ENCODE results near the gene PDK1.
"Not testable (repeated sequence)": the region's sequence is repeated elsewhere in the genome, so short reads cannot be mapped to it uniquely, and the experiment has no call there.

Gene PDK1

GRCh38 chr2:172552547-172553291 lies 3.2 kb upstream of the PDK1 start:
- DNase-seq, result peak; percentile 88

GRCh38 chr2:172554352-172555271 lies 1.3 kb upstream of the PDK1 start:
- DNase-seq, result no peak

GRCh38 chr2:172555272-172555521 lies 693 bp upstream of the PDK1 start:
- no peak for DNase-seq

GRCh38 chr2:172556284-172557033 lies 569 bp downstream of the PDK1 start:
- DNase-seq, result peak; percentile 67

DNA sequence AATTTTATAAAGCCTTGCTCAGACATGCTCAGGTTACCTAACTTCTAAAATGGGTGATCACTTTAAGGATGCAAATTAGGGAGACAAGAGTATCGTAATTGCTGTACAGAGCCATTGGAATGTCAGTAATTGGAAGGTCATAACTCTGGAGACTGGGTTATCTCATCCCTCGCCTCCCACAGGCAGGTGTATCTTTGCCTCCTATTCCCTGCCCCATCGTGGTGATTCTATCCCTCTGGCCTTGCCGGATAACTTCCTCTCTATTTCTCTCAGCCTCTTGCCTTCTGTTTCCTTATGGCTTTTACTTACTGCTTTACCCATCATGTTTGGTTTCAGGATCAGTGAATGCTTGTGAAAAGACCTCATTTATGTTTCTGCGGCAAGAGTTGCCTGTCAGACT lies 2.5 kb downstream of the PDK1 start:
- no peak for DNase-seq

GRCh38 chr2:172560721-172561120 lies 4.8 kb downstream of the PDK1 start:
- DNase-seq, result no peak

DNA sequence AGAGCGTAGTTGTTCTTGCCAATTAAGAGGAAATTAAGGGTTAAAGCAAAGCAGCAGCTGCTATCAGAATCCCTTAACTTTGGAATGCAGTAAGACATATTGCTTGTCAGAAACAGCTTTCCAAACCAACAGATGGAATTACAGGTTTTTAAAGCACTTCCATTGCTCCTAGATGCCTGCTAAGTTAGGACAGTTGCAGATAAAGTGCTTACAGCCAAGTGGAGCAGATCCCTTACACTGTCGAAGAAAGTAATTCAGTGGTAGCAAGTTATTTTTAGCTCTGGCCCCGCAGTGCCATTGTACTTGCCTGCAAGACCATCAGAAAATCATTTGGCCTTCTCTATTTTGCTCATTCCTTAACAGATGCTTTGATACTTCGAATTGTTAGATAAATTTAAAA lies 5.4 kb downstream of the PDK1 start:
- no peak for DNase-seq

DNA sequence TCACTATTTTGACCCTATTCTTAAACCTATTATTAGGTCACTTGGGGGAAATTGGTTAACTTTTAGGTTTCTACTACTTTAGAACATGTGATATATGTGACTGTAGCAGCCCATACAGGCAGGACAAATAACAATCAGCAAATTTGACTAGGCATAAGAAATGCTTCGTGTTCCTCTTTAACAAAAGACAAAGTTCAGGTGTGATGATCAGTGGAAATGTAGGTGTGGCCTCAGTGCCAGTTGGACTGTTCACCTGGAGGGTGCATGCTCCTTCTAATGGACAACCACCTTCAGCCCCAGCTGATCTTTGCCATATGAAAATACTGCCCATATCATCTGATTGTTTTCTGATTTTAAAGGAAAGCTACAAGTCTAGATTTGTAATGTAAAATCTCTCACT lies 6.4 kb downstream of the PDK1 start:
- DNase-seq, result no peak

DNA sequence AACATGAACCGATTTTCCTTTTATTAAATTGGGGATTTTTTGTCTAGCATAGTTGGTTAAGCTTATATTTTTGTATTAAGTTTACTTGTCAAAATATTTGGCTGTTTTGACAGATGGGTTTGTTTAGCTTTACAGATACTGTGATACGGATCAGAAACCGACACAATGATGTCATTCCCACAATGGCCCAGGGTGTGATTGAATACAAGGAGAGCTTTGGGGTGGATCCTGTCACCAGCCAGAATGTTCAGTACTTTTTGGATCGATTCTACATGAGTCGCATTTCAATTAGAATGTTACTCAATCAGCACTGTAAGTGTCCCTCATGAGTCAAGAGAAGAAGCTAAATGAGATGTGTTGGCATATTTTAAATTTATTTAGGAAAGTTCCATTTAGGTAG lies 8.5 kb downstream of the PDK1 start:
- no peak for DNase-seq

GRCh38 chr2:172571245-172571644 lies 15.4 kb downstream of the PDK1 start:
- no peak for DNase-seq

GRCh38 chr2:172572981-172573380 lies 17.1 kb downstream of the PDK1 start:
- no peak for DNase-seq

- DNase-seq, result no peak
Measured at GRCh38 chr2:172574965-172575364, 19.1 kb downstream of the PDK1 start.

GRCh38 chr2:172578054-172578453 lies 22.2 kb downstream of the PDK1 start:
- DNase-seq, result no peak

DNA sequence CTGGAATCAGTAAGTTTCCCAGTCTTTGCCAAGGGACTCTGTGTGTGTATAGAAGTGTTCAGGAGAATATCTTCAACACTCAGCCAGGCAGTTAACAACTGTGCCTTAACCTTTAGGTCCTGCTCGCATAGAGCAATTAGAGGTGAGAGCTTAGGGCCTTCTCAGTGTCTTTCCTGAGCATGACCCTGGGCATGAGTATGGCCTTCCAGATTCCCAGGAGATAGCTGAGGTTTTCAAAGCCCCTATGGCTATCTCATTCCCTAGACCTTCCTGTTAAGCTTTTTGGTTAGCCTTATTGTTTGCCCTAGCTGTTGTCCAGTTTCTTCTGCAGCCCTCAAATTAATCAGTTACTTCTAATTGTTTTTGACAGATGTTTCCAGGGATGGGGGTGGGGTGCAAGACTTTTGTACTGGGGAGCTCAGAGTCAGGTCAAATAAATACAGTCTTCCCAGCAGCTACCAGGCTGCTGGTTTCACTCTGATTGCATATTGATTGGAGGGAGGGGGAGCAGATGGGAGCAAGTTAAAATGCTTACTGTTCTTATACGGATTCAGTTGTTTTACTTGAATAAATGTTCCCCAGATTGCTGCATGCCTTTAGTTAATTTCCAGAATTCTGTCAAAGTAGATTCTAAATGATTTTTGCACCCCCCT lies 23.1 kb downstream of the PDK1 start:
- no peak for DNase-seq

GRCh38 chr2:172580544-172580943 lies 24.7 kb downstream of the PDK1 start:
- DNase-seq, result no peak

DNA sequence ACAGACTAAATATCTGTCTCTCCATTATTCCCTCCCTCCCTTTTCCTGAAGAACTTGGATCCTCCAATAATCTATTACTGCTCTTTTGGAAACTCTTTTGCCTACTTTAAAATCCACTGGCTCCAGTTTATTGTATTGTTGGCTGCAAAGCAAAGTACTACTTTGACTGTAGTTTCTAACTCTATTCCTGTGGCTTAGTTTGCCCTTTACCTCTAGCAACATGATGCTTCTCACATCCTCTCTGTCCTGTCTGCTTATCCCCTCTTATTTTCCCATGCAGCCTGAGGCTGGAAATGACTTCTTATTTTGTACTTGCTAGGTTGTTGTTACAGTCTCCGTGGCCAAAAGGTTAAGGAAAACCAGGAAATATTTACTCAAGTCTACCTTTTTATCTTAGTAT lies 26.8 kb downstream of the PDK1 start:
- no peak for DNase-seq

- DNase-seq, result no peak
Measured at GRCh38 chr2:172586245-172586891, 30.5 kb downstream of the PDK1 start.

- not testable (repeated sequence) for DNase-seq
Measured at GRCh38 chr2:172587231-172587630, 31.3 kb downstream of the PDK1 start.

- DNase-seq, result no peak
Measured at GRCh38 chr2:172588931-172589330, 33.0 kb downstream of the PDK1 start.

- DNase-seq, result not testable (repeated sequence)
Measured at GRCh38 chr2:172591386-172591785, 35.5 kb downstream of the PDK1 start.

DNA sequence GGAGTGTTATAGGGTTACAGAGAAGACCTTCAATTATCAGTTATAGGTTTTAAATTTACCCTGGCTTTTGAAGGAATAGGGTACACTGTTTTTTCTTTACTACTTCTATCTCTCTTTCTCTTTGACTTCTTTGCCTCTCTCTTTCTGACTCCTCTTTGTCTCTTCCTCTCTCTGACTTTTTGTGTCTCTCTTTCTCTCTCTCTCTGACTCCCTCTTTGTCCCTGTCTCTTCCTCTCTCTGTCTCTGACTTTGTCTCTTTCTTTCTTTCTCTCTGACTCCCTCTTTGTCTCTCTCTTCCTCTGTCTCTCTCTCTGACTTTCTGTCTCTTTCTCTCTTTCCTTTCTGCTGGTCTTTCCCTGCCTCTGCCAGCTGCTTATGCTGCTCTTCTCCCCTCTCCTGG lies 36.3 kb downstream of the PDK1 start:
- DNase-seq, result not testable (repeated sequence)

GRCh38 chr2:172596776-172597175 lies 40.9 kb downstream of the PDK1 start:
- DNase-seq, result no peak

Measured in fibroblast of skin of scalp (primary cell).